ENCODE results near the gene PITX2.

The PITX2 gene

DNA sequence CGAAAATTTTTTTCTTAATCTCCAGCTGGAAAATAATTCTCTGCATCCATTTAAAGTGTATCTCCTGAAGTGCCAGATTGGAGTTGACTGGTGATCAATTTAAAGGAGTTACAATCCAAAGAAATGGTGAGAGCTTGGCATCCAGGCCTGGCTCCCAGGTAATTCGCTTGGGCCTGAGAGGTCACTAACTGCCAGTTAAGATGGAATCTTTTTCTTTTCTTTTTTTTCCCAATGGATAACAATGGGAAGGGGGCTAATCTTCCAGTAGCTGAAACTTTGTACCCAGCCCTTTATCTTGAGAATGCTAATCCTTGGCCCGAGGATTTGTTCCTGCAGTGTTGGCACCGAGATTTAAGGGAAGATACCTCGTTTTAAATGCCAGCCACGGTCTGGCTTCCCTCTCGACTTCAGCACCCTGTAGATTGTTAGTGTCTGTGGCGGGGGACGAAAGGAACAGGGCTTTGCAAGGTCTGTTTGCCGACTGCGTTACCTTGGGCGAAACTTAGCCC, 13.3 kb upstream of the PITX2 start:
- DNase-seq: no peak

DNA sequence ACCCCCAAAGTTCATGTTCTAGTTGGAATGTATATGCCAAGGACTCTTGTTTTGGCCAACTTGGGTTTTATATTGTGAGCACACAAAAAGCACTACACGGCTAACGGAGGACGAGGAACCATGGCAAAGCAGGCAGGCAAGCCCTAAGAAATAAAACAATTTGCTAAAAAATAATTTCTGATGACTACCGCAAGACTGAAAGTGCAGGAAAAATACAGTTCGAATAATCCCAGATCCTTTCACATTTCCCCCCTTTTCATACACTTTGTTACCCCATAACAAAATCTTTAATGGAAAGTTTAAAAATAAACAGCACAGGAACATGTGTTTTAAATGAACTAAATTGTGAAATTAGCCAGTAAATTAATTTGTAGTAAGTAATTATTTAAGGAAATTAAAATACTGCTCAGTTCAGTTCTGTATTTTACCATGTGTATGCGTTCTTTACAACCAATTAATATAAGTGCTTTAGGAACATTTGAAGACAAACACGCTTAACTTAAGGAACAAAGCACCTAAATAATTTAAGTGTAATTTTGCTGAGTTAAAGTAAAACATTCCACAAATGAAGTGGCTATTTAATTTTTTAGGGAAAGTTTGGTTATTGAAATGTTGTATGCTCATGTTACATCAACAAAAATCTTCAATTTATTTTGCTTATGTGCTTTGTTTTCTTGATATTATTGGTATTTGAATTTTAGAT, 12.4 kb upstream of the PITX2 start:
- no peak for DNase-seq

DNA sequence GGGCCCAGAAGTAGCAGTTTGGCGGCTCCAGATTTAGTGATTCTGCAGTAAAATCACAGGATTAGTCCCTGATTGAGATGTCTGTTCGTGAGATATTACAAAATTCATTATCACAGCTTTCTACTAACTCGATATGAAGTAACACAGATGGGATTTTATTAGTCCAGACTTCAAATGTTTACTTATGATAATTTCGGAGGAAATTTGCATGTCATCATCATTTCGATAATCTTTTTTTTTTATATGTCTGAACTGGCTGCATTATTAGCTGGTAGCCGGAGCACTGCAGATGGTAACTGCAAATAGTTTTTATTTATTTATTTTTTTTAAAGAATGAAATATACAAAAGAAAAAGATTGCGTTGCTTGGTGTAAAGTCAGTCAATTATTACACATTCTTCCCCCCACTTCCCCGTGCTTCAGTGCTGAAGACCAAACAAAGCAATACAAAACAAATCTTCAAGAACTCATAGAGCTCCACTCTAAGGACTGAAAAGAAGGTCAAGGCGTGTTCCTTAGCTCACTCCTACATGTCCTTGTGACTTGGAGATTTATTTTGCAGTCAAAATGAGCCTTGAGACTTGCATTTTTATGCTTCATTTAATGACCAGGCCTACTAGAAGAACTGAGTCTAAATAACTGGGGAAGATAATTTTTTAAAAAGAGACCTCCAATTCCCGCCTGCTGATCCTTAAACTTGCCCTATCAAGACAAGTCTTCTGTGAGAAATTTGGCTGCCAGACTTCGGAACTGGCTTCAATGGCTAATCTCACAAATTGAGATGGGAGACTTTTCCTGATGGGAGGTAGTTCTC, 11.7 kb upstream of the PITX2 start:
- DNase-seq: no peak

DNA sequence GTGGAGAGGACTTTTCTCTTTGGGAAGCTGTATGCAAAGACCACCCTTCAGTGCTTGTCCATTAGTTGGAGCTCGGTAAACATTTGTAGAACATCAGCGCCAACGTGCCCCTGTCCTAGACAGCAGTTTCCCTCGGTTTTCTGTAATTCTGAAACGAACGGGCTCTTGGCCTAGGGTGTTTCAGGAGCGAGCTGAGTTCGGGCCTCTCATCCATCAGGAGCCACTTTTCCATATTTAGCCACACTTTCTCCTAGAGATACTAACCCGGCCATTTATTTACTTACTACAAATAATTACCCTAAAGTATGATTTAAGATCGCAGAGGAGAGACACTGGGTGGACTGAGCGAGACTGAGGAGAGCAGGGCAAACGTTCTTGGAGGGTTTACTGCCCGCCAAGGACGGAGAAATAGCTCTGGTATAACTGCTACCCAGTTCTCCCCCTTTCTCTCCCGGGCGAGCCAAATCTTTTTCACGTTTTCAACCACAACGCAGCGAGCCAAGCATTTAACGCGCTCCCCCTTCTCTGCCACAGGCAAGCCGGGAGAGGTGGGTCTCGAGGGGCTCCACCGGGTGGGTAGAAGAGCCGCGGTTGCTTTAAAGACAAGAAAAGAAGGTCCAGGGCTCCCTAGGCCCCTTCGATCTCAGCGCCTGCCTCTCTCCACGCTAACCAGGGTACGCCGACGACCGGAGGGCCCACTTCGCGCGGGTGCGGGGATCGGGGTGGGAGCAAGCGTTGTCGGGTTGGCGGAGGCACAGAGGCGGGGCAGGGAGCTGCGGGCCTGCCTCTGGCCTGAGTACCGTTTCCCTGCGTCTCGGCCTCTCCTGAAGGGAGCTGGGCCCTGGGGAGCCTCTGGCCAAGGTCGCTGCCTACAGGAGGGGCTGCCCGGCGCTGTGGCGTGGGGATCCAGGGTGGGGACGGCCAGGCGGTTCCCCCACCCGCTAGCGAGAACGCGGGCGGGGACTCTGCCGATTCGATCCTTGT, 10.8 kb upstream of the PITX2 start:
- DNase-seq: no peak

DNA sequence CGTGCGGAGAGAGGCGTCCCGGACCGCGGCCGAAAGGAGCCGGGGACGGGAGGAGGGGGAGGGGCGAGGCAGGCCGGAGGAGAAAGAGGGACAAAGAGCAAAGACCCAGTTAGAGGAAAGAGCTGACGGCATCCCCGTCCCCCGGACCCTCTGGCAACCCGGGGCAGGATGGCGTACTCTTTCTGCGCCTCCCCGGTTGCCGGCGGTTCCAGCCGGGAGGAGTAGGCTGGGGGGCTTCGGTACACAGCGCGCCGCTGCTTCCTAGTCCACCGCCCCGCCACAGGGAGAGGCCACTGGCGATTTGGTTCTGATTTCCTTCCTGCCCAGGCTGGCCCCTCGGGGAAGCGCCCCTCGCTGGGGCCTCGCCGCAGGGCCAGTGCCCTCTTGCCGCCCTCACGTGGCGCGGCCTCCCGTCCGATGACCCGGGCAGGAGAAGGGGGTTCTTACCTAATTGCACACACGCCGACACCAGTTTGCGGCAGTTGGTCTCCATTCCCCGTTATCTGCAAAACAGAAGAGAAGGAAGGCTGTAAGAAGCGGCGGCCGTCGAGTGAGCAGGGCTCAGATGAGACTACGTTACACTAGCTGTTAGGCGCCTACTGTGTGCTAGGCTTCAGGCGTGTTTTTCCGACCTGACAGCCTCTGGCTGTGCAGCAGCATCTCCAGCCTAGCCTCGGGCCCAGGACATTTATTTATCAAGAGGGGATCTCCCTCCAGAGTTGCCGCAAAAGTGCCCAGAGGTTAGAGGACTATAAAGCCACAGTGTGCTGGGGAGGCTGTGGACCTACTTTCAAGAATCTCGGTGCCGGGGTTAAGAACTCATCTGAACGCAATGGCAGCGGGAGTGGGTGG, 9.9 kb upstream of the PITX2 start:
- peak; percentile 21 to 22 for DNase-seq

DNA sequence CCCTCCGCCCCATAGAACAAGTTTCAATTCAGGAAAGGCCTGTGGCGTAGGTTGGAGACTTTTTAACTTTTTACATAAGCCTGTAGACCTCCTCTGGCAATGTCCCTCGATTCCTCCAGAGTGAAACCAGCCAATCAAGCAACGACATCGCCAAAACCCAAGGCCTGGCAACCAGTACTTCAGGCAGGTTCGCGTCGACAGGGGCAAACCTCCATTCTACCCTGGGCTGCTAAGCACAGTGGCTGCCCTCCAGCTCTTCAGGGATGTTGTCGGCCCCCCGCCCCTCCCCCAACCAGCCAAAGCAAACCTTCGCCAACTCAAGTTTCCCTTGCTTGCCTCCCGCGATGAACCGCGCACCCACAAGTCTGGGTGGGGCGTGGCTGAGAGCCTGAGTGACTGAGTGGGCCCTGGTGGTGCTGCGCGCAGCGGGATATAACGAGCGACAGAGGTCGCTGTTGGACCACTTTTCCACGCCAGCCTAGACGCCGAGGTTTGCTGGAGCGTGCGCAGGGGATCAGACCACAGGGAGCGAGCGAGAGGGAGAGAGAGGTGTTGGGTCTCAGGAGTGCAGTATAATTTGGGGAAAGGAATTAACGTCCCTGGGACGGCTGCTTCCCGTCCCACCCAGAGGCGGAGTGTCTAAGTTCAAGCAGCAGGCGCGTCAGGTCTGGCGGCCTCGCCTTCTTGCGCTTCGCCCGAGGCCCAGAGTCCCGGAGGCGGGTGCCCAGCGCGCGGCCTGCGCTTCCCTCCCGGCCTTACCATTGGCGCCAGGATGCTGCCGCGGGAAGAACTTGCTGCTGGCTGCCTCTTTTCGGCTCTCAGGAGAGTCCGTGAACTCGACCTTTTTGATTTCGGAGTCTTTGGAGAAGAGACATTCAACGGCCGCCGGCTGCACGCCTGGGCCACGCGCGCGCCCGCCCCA, 9.0 kb upstream of the PITX2 start:
- DNase-seq: peak; percentile 67 to 75

DNA sequence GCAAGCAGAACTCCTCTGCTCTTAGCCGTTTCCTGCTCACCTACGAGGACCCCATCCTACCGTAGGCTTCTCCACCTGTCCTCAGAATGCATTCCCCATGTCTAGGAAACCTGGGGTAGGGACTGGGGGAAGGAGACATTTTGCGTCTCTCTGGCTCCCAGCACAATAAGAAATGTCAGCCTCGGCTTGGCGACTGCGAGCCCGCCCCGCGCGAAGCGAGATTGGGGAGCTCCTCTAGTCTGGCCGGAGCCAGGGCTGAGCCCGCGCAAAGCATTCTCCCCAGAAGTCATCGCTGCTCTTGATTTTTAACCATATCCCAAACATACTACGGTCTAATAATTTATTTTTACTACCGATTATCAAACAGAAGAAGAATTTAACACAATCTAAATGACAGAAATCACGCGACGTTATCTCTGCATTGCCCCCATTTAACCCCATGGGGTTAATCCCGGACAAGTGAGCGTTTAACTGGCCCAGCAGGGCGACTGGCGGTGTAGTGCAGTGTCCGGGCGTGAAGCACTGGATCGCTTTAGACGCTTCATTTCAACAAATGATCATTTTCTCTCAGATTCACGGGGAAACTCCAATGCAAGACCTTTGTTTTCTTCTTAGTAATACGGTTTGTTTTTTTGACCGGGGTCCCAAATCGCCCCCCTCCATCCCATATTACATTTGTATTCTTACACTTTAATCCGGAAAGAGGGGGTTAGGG, 8.0 kb upstream of the PITX2 start:
- peak; percentile 28 to 29 for DNase-seq

DNA sequence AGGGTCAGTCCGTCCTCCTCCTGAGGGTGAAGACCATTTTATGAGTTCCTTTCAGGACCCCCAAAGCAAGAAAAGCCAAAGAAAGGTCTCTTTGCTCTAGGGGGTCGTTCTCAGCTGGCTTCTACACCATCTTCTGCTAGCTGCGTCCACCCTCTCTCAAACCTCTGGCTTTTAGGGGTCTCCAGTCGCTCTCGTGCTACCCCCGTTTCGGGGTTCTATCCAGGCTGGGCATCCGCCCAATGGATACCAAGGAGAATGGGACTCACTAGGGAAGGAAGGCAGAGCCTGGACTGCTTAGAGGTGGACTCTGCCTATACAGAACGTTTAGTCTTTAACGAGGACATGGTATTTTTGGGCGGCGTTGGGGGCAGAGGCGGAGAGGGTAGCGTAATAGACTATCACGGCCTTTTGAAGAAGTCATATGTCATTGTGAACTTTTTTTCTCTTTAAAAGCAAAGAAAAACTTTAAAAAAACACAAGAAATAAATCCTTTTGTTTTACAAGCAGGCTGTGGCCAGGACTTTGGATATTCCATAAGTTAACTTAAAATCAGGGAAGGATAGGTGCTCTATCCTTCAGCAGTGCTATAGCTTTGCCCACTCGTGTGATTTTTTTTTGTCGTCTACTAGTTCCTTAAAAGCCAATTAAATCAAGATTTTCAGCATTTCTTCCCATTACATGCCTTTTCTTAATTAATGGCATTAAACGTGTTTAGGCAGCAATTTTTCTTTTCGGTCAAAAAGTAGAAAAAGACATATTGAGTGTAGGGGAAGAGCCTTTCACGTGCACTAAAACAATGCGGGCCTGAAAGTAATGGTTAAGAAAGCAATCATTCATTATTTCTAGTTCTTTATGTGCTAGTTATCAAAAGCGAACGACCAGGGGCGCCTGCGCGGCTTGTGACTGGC, 7.2 kb upstream of the PITX2 start:
- no peak for DNase-seq

DNA sequence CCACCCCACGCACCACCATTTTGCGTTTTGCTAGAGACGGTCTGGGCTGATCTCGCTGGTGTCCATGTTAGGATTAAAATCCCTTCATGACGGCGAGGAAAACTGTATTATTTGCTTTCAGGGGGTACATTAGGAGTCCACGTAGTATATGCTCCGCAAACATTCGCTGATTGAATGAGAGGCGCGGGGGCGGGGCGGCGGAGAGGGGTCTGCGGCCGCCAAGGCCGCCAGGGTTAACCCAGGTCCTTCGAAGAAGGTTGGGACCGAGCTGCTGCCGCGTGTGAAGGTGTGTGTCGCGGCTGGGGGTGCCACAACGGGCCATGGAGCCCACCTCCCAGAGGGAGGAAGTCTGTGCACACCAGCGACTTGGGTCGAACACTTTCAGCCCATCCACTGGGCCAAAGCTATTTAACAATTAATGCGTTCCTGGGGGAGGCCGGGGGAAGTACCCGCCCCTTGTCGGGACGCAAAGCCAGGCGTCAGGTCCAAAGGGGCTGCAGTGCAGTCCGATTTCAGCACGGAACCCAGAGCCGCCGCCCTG, 6.4 kb upstream of the PITX2 start:
- no peak for DNase-seq

DNA sequence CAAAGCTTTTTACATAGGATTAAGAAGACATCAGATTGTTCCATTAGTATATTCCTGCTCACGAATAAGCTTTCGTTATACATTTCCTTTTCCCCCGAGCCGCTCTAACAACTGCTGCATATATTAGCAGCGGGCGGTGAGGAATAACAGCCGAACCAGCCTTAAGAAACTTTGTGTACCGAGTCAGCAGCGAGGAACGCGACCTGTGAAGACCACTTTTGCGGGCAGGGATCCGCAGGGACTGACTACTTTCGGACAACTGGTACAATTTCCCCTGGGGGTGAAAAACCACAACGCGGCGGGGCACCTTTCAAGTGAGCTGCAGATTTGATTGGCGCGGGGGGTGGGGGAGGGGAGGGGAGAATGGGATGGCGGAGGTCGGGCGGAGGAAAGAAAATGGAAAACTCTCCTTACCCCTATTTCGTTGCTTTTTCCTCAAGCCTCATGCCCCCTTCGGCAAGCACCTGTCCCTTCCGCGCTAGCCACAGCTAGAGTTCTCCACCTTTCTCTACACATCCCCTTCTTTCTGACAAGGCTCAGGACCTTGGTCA, 5.9 kb upstream of the PITX2 start:
- no peak for DNase-seq

DNA sequence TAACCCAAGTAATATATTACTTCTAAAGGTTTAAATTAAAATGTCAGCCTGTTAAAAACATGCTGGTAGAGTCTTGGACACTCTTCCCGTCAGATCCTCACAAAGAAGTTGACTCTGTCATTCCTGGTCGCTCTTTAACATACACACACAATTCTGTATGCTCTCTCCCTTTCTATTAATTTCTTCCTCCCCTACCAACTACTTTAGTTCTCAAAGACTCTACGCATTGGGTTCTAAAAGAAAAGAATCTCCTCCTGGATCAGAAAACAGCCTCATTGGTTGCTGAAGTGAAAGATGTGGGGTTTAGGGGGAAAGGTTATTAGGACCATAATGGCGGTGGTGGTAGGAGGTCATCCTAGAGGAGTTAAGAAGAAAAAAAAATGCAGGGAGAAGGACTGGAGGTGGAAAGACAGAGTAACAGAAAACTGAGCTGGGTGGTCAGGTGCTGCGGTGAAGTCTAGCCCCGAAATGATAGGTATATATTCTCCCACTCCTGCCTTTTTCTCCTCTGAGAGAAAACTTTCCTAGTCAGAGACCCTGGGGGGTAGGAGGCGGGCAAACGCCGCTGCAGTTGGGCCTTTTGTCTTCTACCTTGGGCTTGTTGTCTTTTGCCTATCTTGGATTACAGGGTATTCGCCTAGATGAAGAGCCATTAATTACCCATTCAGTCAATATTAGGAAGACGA, 5.2 kb upstream of the PITX2 start:
- no peak for DNase-seq

DNA sequence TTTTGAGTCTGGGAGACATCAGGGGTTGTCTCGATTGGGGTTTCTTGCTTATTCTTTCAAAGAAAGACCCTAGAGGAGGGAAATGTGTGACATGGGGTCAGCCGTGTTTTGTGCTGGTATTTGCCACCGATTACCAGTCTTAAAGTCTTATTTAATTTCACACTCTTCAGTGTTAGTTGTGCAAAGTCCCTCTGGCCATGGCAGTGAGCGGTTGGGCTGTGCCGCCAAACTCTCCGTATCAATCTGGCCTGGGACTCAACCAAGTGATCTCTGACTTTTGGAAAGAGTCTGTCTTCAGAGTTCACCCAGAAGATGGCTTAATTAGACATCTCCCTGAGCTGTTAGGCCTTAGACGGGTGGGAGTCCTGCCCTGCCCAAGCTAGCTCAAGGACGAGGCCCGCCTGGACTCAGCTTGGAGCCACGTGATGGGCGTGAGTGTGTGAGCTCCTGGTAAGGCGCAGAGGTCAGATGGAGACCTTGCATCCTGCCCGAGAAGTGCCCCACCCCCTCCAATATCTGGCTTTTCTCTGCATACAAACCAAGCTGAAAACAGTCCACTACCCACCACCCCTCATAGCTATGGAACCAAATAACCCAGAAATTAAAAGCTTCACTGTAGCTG, 3.8 kb upstream of the PITX2 start:
- no peak for DNase-seq

DNA sequence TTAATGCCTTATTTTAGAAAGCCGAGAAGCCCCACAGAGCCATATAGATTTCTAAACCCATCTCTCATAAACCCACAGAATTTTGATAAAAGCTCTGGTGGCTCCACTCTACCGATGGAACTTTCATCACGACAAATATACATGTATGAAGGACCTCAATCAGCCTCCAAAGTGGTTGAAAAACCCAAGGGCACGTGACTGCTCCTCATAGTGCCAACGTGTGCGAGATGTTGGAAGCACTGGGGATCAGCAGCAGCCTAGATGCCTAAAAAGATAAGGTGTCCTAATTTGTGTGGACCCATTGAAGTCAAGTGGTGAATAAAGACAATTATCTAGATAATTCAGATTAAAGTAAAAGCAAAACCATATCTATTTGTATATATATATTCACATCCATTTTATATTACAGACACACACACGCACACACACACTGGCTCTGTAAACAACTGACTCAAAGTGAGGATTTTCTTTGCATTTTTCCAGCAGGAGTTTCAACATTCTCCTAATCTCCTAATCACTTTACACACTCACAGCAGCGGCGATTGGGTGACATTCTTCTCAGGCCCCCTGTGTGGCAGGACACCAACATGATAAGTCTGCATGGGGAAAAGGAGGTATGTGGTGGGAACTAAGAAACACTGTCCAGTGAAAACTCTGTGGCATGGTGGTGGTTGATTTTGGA, 2.8 kb upstream of the PITX2 start:
- no peak for DNase-seq

DNA sequence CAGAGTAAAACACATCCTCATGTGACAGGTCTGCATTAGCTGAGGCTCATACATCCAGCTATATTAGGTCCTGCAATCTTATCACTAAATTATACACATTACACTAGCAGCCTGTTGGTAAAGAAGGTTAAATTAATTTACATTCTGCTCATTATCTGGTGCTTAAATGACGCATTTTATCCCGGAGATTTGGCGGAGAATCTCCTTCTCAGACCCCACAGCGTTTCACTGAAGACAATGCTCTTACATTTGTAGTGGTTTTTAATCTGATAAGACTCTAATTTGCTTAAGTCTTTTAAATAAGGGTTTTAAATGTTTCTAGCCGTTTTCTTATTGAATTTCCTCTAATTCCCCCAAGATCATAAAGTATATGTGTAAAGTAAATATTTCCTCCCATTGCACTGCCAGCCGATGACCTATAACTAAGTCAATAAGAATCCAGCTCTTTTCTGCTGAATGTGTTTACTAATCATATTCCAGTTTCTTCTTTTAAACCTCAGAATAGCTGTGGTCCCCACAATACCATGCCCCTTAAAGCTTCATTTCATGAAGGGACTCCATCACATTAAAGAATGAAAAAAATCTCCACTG, 2.1 kb upstream of the PITX2 start:
- DNase-seq: no peak

DNA sequence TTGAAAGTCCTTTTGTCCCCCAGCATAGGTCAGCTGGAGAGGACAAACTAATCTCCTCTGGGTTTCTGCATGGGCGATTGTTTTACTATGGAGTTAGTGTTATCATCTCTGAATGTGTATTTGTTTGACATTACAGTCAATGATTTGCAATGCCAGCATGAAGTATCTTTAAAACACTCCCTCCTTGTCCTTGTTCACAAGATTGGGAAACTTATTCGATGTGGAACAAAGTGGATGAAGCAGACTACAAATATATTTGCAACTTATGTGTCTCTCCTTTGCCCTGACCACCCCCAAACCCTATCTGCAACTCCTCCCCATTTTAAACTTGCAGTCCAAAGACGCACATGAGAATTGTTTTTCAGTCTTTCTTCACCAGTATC, 1.5 kb upstream of the PITX2 start:
- no peak for DNase-seq

DNA sequence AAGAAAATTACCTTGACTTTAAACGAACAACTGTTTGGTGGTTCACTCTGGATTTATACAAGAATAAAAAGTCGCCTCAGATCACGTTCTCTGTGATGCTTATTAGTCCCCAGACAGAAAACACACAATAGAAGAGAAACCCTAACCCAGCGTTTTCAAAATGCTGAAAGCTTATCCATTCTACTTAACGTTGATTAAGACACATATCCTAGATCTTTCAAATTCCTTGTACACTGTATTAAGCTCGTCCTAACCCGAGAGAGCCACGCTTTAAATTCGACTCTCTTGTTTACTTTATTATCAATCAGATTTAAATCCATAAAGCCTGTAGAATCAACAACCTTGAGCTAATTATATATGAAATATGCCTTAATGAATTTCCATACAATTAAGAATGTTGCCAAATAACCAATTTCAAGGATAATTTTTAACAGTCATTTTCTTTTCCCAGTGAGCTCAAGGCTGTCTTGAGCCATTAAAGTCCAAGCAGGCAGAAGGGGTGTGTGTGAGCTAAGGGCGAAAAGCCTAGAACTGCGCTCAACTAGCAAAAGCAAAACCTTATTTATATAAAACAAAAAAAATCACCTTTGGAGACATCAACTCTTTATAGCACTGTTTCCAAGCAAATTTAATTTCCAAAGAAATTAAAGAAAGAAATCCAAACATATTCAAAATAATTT, 981 bp upstream of the PITX2 start:
- DNase-seq: no peak

Data from activated T-cell treated with anti-CD3 and anti-CD28 coated beads, Interleukin-2, amount 50 U/mL, for 48 hours (primary cell).